Posterior vena cava (tissue), 2 donors: ENCODE measurements around the gene PPAN. TPM values are rescaled to one million over a fixed set of nuclear protein-coding genes. Genes with fewer than 3 reads are reported as not detected.

Experiments used
- DNase-seq: peaks from one replicate; pipeline ENCODE4 v3.0.0-alpha.2; 2020; ENCODE audit warnings: low spot score
- intact Hi-C, 2 donors: fragments of 100-400 bp; cut with DNase I; formaldehyde crosslinking; loops; one replicate each; pipeline versions ENCODE4 v1.14.1 to v1.14.2; 2022 to 2023
- total RNA-seq, 2 donors: library from RNA; stranded (reverse); fragmentation: NEBNext Ultra II Directional; extraction: Animal tissue kit (Norgen Biotek cat#: 25700); gene quantifications; one replicate each; pipeline ENCODE4 v1.2.1, GENCODE V29; 2021
- donor health status: DM: yes; HTN: yes; CAD: no.
- donor health status: DM: yes; HTN: yes; CAD: no.

PPAN gene
- total RNA-seq, 2 donors from 2014 or later = 21.9 to 27.8 TPM

GRCh38 chr19:10159610-10160009, 53.4 kb downstream of the PPAN start:
- DNase-seq = no peak
- intact Hi-C loops = no loop called here

Other genes starting within 250 kb of the PPAN start
- gene OLFM2, start 169.8 kb upstream of the PPAN start, total RNA-seq = 1 to 10 TPM; 4.0 to 5.2 TPM
- gene COL5A3, start 95.9 kb upstream of the PPAN start, total RNA-seq = 10 to 100 TPM; 10.7 to 23.4 TPM
- gene RDH8, start 92.9 kb upstream of the PPAN start, total RNA-seq = not detected
- 10 to 100 TPM; 21.7 to 26.0 TPM for gene SHFL, start 20.0 kb upstream of the PPAN start, total RNA-seq
- gene ANGPTL6, start 3.7 kb upstream of the PPAN start, total RNA-seq = not detected
- gene P2RY11, start 5.3 kb downstream of the PPAN start, total RNA-seq = 1 to 10 TPM; 6.3 to 6.5 TPM
- 100 to 1,000 TPM; 140 to 157 TPM for gene EIF3G, start 13.5 kb downstream of the PPAN start, total RNA-seq
- 10 to 100 TPM; 43.2 to 59.2 TPM for gene DNMT1, start 88.6 kb downstream of the PPAN start, total RNA-seq
- gene S1PR2, start 125.0 kb downstream of the PPAN start, total RNA-seq = 10 to 100 TPM; 16.3 to 17.7 TPM
- gene MRPL4, start 145.9 kb downstream of the PPAN start, total RNA-seq = 10 to 100 TPM; 26.2 to 28.2 TPM
- gene ICAM1, start 164.8 kb downstream of the PPAN start, total RNA-seq = 10 to 100 TPM; 21.0 to 21.9 TPM
- gene ICAM4, start 180.6 kb downstream of the PPAN start, total RNA-seq = under 1 TPM in 1 of 2 donors, not detected in 1; 0.57 TPM
- under 1 TPM; 0.33 to 0.83 TPM for gene ICAM5, start 183.6 kb downstream of the PPAN start, total RNA-seq
- gene ZGLP1, start 203.5 kb downstream of the PPAN start, total RNA-seq = 1 to 10 TPM; 1.1 to 1.2 TPM
- 10 to 100 TPM; 10.2 to 11.4 TPM for gene FDX2, start 209.7 kb downstream of the PPAN start, total RNA-seq
- 10 to 100 TPM; 17.5 to 19.0 TPM for gene RAVER1, start 227.2 kb downstream of the PPAN start, total RNA-seq
- gene ICAM3, start 233.3 kb downstream of the PPAN start, total RNA-seq = 10 to 100 TPM in 1 of 2 donors, 1 to 10 TPM in 1; 7.9 to 10.6 TPM